NCI-H526 treated with DMSO at 0.1 percent for 48 hours (cell line): ENCODE data around the gene STX16.
"Not testable (repeated sequence)": the region's sequence is repeated elsewhere in the genome, so short reads cannot be mapped to it uniquely, and the experiment has no call there.

Source experiments
- DNase-seq: peaks from one replicate; lab custom pipeline; 2025; lab: John Stamatoyannopoulos, UW

STX16 gene

GRCh38 chr20:58726156-58726555 lies 75.1 kb downstream of the STX16 start:
- DNase-seq, result not testable (repeated sequence)
